Nucleus accumbens (tissue), 56 donors: ENCODE results near the gene ITPRIPL2.

Experiments used
- DNase-seq, 56 donors: peaks; one replicate each; lab custom pipeline; 2025; lab: John Stamatoyannopoulos, UW

ITPRIPL2 gene

DNA sequence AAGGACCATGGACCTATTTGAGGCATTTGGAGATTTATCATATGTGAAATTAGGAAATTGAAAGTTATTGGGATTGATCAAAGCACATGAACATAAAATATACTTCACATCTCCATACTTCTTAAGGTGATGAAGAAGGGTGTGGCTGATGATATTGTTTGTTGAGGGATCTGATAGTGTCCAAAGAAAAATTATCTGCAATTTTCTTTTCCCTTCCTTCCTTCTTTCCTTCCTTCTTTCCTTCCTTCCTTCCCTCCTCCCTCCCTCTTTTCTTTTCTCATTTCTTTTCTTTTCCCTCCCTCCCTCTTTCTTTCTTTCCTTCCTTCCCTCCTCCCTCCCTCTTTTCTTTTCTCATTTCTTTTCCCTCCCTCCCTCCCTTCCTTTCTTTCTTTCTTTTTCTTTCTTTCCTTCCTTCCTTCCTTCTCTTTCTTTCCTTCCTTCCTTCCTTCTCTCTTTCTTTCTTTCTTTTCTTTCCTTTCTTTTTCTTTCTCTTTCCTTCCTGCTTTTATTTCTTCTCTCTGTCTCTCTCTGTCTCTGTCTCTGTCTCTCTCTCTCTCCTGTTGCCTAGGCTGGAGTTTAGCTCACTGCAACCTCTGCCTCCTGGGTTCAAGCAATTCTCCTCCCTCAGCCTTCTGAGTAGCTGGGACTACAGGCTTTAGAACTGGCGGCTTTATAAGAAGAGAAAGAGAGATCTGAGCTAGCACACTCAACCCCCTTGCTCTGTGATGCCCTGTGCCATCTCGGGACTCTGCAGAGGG is 20.9 kb upstream of the ITPRIPL2 start:
- DNase-seq = no peak

DNA sequence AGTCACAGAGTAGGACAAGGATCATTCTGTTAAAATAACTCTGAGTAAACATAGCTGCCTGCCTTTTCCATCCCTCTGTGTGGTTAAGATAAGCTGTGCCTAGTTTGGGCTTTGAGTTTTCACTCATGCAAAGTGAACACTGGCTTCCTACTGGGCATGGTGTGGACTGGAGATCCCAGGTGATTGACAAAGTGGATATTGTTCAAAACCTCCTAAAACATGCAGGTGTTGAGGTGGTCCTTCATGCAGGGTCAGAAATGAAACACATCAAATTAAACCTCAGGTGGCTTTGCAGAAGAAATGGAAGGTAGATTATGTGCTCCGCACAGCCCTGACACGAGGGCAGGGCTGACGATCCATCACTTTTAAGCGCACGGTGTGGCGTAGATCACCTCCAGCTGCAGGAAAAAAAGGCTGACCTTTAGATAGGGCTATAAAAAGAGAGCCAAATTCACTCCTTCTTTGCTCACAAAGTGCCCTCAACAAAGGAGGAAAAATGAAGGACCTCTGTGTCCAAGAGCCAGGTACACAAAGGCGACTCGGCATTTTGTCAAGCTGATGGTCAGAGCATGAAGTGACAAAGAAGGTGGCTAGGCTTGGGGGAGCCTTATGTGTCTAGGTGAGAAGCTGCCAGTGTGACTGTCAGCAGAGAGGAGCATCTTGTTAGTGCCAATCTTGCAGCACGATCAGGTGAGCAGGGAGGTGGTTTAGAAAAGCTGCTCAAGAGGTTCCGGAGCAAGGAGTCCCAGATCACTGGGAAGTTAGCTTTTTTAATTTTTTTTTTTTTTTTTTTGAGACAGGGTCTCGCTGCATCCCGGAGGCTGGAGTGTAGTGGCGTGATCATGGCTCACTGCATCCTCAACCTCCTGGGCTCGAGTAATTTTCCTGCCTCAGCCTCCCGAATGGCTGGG is 19.9 kb upstream of the ITPRIPL2 start:
- no peak for DNase-seq

DNA sequence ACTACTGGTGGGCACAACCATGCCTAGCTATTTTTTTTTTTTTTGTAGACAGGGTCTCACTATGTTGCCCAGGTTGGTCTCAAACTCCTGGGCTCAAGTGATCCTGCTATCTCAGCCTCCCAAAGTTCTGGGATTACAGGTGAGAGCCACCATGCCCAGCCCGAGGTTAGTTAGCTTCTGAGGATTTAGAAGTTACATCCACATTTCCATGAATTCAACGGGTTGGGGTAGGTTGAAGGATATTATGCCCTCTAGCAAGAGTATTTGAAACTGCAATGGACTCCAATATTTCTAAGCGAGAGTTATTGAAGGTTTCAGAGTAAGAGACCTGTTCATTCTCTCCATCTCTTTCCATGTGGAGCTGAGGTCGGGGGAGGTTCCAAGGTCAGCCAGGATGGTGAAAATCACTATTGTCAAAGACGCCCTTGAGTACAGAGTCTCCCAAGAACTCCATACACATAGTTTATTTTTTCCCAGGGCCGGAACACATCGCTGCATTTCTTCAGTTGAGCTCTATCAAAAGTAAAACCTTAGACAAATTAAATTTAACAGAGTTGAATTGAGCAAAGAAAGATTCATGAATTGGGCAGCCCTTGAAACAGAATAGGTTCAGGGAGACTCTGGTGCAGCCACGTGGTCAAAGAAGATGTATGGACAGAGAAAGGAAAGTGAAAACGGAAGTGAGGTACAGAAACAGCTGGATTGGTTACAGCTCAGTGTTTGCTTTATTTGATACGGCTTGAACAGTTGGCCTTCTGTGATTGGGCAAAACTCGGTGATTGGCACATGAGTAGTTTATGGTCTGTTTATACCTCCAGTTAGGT is 19.0 kb upstream of the ITPRIPL2 start:
- DNase-seq = peak in 1 of 56 donors; percentile 1

DNA sequence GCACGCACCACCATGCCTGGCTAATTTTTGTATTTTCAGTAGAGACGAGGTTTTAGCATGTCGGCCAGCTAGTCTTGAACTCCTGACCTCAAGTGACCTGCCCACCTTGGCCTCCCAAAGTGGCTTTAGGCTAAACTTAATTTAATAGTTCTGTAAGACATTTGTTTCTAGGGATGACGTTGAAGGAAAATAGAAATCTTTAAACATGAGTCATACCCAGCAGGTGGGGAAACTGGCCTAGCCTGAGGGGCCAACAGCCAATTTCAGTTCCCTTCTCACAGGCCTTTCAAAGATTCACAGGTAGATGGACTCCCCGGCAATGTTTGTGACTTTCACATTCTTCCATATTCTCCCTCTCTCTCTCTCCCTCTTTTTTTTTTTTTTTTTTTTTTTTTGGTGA is 18.1 kb upstream of the ITPRIPL2 start:
- no peak for DNase-seq

DNA sequence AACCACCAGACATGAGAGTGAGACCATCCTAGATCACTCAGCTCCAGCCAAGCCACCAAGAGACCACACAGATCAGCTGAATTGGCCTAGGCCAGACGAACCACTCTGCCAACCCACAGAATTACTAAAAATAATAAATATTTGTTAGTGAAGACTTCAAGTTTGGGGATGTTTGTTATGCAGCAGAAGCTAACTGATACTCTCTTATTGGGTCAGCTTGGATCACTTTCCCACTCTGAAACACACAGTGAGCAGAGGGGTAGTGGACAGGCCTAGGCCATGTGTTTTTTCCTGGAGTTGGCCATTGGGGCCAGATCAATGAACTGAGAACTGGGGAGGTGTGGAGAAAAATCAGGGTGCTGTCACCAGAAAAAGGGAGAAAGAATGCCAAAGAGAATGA is 15.6 kb upstream of the ITPRIPL2 start:
- DNase-seq = no peak

DNA sequence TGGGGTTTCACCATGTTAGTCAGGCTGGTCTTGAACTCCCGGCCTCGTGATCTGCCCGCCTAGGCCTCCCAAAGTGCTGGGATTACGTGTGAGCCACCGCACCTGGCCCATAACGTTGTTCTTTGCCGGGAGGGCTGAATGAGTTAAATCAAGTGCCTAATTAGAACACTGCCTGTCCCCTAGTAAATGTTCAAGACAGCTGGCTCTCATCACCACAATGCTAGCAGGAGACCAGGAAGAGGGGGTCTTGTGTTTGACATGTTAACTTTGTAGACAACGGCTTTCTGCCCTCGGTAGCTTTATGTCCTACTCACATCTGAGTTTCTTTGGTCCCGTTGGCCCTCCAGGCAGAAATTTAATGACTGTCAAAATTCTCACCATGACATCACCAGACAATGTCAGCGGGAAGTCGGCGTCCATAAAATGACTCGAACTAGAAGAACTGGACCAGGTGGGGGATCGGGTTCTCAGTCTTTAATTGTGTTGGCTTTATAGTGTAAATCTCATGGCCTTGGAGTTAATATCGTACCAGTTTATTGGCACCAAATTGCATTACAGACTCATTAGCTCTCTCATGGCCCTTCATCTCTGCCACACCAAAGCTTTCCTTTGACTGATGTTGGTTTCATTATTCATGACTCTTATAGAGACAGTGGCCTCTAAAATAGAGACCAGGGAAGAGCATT is 11.4 kb upstream of the ITPRIPL2 start:
- DNase-seq = no peak

DNA sequence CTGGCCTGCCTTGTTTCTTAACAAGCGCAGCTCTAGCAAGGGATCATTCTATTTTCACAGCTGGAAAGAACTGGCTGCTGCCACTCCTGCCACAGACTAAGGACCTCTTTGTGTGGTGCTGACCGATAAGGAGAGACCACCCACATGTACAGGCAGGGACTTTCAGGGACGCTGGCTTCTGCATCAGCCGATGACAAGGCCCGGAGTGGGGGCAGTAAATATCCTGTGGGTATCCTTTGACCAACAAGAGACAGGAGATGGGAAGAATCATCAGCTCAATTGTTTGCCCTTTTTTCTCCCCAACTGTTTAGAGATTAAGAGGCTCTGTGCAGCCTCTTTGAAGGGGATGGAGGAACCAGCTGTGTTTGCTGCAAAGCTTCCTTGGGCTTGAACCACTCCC is 9.2 kb upstream of the ITPRIPL2 start:
- no peak for DNase-seq

DNA sequence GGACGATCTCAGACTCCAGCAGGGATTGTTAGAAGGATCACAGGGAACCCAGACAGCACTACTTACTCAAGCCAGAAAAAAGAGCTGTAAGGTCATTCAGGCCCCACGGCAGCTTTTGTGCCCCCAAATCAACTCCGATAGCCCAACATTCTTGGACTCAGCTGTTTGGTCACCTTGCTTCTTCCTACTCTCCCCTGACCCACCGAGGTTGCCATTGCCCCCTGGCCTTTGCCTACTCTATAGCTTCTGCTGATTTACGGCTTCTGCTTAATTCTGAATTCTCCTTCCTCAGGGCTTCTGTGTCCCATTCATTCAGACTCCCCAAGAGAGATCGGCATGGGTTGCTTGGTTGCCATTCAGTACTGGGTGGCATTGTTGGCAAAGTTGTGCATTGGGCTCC is 8.6 kb upstream of the ITPRIPL2 start:
- DNase-seq = no peak

DNA sequence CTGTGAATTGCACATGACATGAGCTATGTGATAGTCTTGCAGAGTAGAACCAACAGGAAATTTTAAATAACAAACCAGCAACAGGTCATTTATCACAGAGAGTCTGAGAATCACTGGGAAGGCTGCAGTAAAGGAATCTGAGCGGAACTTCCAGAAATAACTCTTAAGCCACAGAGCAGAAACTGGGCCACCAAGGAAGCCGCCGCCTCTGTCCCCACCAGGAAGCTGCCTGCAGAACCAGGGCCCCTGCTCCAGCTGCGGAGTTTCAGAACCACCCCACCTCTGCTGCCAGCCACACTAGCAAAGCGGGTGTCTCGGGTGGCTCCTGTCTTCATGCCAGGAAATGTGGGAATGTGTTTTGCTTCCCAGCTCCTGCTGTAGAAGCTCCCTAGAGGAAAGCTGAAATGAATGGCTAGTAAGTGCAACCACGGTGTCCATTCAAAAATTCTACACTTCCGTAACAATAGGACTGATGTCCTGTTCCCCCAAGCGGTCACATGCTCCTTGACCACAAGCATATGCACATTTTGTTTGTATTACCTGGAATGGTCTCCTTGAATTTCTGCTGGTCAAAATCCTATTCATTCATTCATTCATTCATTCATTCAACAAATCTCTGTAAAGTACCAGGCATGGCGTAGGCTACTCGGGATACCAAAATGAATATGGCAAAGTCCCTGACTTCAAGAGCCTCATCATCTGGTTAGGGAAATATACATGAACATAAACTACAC is 7.7 kb upstream of the ITPRIPL2 start:
- peak in 1 of 56 donors; percentile 13 for DNase-seq

DNA sequence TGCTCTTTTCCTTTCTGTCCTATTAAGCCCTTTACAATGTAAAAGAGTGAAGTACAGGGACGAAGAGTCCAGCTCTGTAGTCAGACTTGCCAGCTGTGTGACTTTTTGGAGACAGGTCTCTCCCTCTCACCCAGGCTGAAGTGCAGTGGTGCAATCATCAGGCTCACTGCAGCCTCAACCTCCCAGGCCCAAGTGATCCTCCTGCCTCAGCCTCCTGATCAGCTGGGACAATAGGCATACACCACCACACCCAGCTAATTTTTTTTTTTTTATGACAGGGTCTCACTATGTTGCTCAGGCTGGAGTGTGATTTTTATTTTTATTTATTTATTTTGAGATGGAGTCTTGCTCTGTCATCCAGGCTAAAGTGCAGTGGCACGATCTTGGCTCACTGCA is 7.1 kb upstream of the ITPRIPL2 start:
- DNase-seq = no peak

DNA sequence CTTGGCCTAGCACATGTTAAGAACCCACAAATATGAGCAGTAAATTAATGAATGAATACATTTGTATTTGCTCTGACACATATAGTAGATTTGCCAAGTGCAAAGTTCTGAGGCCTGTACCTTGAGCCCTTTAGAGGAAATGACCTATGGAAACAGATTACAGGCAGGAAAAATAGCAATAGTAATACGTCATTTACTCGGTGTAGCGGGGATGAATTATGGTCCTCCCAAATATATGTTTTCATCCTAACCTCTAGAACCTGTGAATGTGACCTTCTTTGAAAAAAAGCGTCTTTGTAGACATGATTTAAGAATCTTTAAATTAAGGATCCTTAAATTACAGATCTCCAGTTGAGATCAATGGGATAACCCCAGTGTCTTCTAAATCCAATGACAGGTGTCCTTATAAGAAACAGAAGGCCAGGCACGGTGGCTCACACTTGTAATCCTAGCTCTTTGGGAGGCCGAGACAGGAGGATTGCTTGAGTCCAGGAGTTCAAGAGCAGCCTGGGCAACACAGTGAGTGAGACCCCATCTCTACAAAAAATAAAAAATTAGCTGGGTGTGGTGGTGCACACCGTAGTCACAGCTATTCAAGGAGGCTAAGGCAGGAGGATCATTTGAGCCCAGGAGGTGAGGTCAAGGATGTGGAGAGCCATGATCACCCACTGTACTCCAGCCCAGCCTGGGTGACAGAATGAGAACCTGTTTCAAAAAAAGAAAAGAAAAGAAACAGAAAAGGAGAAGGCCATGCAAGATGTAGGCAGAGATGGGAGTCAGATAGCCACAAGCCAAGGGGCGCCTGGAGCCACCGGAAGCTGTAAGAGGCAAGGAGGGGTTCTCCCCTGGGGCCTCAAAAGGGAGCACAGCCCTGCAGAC is 5.1 kb upstream of the ITPRIPL2 start:
- no peak for DNase-seq

DNA sequence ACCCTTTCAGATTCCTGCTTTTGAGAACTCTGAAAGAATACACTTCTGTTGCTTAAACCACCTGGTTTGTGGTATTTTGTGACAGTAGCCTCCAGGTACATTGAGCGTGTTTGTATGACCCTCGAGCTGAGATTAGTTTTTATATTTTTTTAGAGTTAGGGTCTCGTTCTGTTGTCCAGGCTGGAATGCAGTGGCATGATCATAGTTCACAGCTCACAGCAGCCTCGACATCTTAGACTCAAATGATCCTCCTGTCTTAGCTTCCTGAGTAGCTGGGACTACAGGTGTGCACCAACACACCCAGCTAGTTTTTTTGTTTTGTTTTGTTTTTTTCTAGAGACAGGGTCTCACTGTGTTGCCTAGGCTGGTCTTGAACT is 4.5 kb upstream of the ITPRIPL2 start:
- no peak for DNase-seq

DNA sequence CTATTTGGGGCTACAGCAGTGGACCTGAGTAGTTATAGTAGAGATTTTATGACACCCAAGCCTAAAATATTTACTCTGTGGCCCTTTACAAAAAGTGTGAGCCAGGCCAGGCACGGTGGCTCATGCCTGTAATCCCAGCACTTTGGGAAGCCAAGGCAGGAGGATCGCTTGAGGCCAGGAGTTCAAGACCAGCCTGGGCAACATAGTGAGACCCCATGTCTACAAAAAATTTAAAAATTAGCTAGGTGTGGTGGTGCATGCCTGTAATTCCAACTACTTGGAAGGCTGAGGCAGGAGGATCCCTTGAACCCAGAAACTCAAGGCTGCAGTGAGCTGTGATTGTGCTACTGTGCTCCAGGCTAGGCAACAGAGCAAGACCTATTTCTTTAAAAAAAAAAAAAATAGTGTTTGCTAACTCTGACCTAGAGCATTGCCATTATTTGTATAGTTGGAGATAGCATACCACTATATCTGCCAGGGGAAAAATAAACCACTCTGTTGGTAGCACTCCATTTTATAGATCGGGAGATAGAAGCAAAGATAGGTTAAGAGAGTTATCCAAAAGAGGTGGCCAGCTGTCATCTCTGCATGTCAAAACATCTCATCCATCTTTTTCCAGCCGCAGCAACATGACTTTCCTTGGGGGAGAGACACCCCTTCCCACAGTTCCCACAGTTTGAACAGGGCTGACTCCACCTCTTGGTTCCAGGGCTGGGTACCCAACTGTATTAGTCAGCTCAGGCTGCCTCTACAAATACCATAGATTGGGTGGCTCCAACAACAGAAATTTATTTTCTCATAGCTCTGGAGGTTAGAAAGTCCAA is 3.0 kb upstream of the ITPRIPL2 start:
- no peak for DNase-seq

DNA sequence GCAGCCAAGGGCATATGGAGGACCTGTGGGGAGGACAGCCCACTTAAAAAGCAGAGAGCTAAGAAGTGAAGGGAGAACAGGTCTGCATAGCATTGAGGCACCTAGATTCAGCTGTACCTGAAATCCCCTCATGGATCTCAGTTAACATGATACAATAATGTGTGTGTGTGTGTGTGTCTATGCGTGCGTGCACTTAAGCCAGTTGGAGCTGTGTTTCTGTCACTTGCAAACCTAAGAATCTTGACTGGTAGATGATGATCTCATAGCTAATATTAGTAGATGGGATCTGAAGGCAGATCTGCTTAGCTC is 1.7 kb upstream of the ITPRIPL2 start:
- DNase-seq = no peak

DNA sequence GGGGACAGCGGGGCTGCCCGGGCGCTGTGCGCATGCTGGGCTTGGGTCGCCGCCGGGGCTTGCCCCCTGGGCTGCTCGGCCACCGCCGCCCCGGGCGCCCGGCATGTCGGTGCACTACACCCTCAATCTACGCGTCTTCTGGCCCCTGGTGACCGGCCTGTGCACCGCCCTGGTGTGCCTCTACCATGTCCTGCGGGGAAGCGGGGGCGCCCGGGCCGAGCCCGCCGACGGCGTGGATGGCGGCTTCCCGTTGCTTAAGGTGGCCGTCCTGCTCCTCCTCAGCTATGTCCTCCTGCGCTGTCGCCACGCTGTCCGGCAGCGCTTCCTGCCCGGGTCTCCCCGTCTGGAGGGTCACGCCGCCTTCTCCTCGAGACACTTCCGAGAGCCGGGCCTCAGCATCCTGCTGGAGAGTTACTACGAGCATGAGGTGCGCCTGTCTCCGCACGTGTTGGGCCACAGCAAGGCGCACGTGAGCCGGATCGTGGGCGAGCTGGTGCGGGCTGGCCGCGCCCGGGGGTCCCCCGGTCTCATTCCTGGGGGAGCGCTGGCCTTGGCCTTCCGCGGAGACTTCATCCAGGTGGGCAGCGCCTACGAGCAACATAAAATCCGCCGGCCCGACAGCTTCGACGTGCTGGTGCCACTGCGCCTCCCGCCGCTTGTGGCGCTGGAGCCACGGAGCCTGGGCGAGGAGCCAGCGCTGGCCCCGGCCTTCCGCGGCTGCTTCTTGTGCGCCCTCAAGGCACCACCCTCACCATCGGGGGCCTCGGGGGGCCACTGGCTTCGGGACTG is 789 bp downstream of the ITPRIPL2 start:
- peak in 4 of 56 donors; percentile 14 to 43 (median 23) for DNase-seq

DNA sequence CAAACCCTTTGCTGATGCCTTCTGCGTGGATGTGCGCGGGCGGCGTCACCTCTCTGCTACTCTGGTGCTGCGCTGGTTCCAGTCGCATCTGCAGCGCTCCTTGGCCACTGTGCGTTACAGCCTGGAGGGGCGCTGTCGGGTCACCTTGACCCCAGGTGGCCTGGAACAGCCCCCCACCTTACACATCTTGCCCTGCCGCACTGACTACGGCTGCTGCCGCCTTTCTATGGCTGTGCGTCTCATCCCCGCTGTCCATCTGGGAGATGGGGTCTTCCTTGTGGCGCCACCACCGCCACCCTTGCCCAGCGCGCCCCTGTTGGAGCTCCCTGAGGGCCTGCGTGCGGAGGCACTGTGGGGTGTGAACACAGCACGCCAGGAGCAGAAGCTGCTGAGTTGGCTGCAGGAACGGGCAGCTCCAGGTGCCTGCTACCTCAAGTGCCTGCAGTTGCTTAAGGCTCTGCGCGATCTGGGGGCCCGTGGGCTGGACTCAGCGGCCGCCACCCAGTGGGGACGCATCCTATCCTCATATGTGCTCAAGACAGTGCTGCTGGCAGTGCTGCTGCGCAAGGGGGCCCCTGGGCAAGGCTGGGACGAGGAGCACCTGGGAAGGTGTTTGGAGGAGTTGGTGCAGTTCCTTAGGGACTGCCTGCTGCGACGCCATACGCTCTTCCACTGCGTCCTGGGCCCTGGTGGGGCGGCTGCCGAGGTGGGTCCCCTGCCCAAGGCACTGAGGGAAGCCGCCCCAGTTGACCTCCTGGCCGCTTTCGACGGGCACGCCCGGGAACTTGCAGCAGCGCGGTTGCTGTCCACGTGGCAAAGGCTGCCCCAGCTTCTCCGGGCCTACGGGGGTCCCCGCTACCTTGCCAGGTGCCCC is 1.6 kb downstream of the ITPRIPL2 start:
- DNase-seq = no peak
